SK-N-SH (cell line): ENCODE measurements around the gene PPP3R1.

Experiments
- CTCF ChIP-seq: fragments of 200-600 bp; sonication (generic); IDR thresholded peaks from 2 replicates; pipeline ENCODE4 v1.6.1; 2017; ENCODE audit warnings: antibody characterized with exemption, mild to moderate bottlenecking, moderate library complexity
- JUND ChIP-seq: IDR thresholded peaks from 2 replicates; pipeline ENCODE4 v1.4.0; 2012
- MXI1 ChIP-seq: IDR thresholded peaks from 2 replicates; pipeline ENCODE4 v1.6.1; 2012; ENCODE audit warnings: mild to moderate bottlenecking, low read depth, low read length, improper control_type of control experiment
- POLR2AphosphoS5 ChIP-seq: IDR thresholded peaks from 2 replicates; pipeline ENCODE4 v1.6.1; 2012; ENCODE audit warnings: low read depth, low read length
- SIN3A ChIP-seq: IDR thresholded peaks from 2 replicates; pipeline ENCODE4 v1.6.1; 2012; ENCODE audit warnings: low read depth, mild to moderate bottlenecking, low read length, moderate library complexity, borderline replicate concordance
- TAF1 ChIP-seq: IDR thresholded peaks from 2 replicates; pipeline ENCODE4 v1.6.1; 2012; ENCODE audit warnings: low read depth, mild to moderate bottlenecking, low read length, moderate library complexity, borderline replicate concordance

GRCh38 chr2:68245066-68245465 lies 7.3 kb downstream of the PPP3R1 start:
- TF ChIP-seq JUND (no peak), CTCF (no peak), POLR2AphosphoS5 (no peak), MXI1 (no peak), TAF1 (no peak), SIN3A (no peak)
